Measurements from ENCODE around the gene KRTAP5-5.
"Not testable (repeated sequence)": the region's sequence is repeated elsewhere in the genome, so short reads cannot be mapped to it uniquely, and the experiment has no call there.

The KRTAP5-5 gene

DNA sequence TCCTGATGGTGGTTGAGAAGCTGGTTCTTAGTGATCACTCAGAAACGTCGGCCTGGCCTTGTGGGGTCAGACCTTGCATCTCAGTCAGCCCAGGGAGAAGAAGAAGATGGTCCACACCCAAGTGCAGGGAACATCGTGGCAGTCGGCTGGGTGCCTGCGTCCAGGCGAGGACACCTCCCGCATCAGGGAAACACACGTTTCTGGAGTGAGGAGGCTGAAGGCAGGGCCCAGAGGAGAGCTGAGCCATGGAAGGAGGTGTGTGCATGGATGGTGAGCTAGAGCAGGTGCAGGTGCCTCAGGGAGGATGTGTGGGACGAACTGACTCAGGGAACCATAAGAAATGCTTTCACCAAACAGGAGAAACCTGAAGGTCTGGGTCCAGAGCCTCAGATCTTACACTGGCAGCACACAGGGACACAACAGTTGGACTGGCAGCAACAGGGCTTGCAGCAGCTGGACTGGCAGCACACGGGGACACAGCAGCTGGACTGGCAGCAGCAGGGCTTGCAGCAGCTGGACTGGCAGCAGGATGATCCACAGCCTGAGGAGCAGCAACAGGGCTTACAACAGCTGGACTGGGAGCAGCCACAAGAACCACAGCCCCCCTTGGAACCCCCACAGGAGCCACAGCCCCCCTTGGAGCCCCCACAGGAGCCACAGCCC is 32.1 kb upstream of the KRTAP5-5 start:
- H3K36me3 ChIP-seq (ENCODE audit: insufficient read depth, low read length): no peaks in the 10 kb centered on the region
- H3K4me3 ChIP-seq (ENCODE audit: low read length): no peak overlapping the region
- no peaks in the 10 kb centered on the region for H3K4me1 ChIP-seq (ENCODE audit: control insufficient read depth, insufficient read depth, low read length)
- peaks cover 83% of the 10 kb centered on the region for H3K27me3 ChIP-seq (ENCODE audit: control insufficient read depth, insufficient read depth, low read length)
- no peak overlapping the region for H3K4me2 ChIP-seq (ENCODE audit: low read length)
- H3K9ac ChIP-seq (ENCODE audit: low read depth, low read length): no peak overlapping the region
- no peaks in the 10 kb centered on the region for H3K9me3 ChIP-seq (replicated peaks; ENCODE audit: low read length)

DNA sequence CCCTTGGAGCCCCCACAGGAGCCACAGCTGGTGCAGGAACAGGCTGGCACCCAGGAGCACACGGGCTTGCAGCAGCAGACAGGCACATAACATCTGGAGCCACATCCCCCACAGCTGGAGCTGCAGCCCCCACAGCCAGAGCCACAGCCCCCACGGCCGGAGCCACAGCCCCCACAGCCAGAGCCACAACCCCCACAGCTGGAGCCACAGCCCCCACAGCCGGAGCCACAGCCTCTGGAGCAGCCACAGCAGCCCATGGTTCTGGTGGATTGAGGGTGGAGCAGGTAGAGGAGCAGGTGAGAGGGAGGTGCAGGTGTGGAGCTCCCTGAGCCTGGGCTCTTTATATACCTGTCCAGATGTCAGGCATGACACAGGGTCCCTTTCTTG is 31.6 kb upstream of the KRTAP5-5 start, which contains the start of gene KRTAP5-2:
Gene KRTAP5-2 (minus strand): TSS at position 301 of the 387 bp plus-strand sequence. CDS start 44 bp downstream, at position 257.
- H3K4me3 ChIP-seq (ENCODE audit: low read length): no peak within 1 kb of the TSS
- no peaks in the 10 kb centered on the region for H3K36me3 ChIP-seq (ENCODE audit: insufficient read depth, low read length)
- H3K9ac ChIP-seq (ENCODE audit: low read depth, low read length): no peak within 1 kb of the TSS
- no peaks in the 10 kb centered on the region for H3K9me3 ChIP-seq (replicated peaks; ENCODE audit: low read length)
- no peak within 1 kb of the TSS for H3K4me2 ChIP-seq (ENCODE audit: low read length)
- peaks cover 79% of the 10 kb centered on the region for H3K27me3 ChIP-seq (ENCODE audit: control insufficient read depth, insufficient read depth, low read length)
- no peaks in the 10 kb centered on the region for H3K4me1 ChIP-seq (ENCODE audit: control insufficient read depth, insufficient read depth, low read length)

DNA sequence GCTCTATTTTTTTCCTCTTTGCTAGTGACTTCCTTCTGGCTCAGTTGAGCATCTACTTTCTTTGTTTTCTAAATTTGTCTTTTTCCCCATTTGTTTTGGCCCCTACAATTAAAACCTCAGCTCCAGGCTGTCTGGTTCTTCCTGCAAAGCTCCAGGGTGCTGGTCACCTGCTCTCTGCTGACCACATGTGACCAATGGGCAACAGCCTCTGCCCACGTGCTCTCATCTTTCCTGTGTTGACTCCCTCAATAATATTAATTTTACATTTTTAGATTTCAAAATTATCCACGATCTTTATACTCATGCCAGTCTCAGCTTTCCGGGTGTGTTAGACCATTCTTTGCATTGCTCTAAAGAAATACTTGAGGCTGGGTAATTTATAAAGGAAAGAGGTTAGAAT is 31.2 kb upstream of the KRTAP5-5 start:
- H3K9me3 ChIP-seq (replicated peaks; ENCODE audit: low read length); H3K4me3 ChIP-seq (ENCODE audit: low read length); H3K4me1 ChIP-seq (ENCODE audit: control insufficient read depth, insufficient read depth, low read length); H3K4me2 ChIP-seq (ENCODE audit: low read length); H3K36me3 ChIP-seq (ENCODE audit: insufficient read depth, low read length); H3K9ac ChIP-seq (ENCODE audit: low read depth, low read length): not testable (repeated sequence)
- peaks cover 81% of the 10 kb centered on the region for H3K27me3 ChIP-seq (ENCODE audit: control insufficient read depth, insufficient read depth, low read length)

DNA sequence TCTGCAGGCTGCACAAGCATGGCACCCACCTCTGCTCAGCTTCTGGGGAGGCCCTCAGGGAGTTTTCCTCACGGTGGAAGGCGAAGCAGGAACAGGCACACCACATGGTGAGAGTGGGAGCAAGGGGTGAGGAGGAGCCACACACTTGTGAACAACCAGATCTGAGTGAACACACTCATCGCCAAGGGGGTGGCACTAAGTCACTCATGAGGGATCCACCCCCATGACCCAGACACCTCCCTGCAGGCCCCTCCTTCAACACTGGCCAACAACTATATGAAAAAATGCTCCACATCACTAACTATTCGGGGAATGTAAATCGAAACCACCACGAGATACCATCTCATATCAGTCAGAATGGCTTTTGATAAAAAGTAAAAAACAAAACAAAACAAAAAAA is 30.8 kb upstream of the KRTAP5-5 start:
- no peak overlapping the region for H3K9ac ChIP-seq (ENCODE audit: low read depth, low read length)
- peaks cover 79% of the 10 kb centered on the region for H3K27me3 ChIP-seq (ENCODE audit: control insufficient read depth, insufficient read depth, low read length)
- H3K9me3 ChIP-seq (replicated peaks; ENCODE audit: low read length): no peaks in the 10 kb centered on the region
- H3K36me3 ChIP-seq (ENCODE audit: insufficient read depth, low read length): no peaks in the 10 kb centered on the region
- H3K4me2 ChIP-seq (ENCODE audit: low read length): no peak overlapping the region
- no peaks in the 10 kb centered on the region for H3K4me1 ChIP-seq (ENCODE audit: control insufficient read depth, insufficient read depth, low read length)
- H3K4me3 ChIP-seq (ENCODE audit: low read length): no peak overlapping the region

DNA sequence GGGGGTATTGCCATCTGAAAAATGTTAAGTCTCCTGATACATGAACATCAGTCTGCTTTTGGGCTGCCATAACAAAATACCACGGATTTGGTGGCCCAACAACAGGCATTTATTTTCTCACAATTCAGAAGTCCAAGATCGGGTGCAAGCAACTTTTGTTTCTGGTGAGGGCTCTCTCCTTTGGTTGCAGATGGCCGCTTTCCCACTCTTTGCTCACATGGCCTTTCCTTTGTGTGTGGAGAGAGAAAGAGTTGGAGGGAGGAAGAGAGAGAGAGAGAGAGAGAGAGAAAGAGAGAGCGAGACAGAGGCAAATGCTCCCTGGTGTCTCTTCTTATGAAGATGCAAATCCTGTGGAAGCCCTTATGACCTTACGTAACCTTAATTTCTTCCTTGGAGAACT is 28.9 kb upstream of the KRTAP5-5 start:
- no peak overlapping the region for H3K9ac ChIP-seq (ENCODE audit: low read depth, low read length)
- H3K4me1 ChIP-seq (ENCODE audit: control insufficient read depth, insufficient read depth, low read length): no peaks in the 10 kb centered on the region
- no peak overlapping the region for H3K4me2 ChIP-seq (ENCODE audit: low read length)
- H3K9me3 ChIP-seq (replicated peaks; ENCODE audit: low read length): no peaks in the 10 kb centered on the region
- no peak overlapping the region for H3K4me3 ChIP-seq (ENCODE audit: low read length)
- no peaks in the 10 kb centered on the region for H3K36me3 ChIP-seq (ENCODE audit: insufficient read depth, low read length)
- H3K27me3 ChIP-seq (ENCODE audit: control insufficient read depth, insufficient read depth, low read length): peaks cover 75% of the 10 kb centered on the region

DNA sequence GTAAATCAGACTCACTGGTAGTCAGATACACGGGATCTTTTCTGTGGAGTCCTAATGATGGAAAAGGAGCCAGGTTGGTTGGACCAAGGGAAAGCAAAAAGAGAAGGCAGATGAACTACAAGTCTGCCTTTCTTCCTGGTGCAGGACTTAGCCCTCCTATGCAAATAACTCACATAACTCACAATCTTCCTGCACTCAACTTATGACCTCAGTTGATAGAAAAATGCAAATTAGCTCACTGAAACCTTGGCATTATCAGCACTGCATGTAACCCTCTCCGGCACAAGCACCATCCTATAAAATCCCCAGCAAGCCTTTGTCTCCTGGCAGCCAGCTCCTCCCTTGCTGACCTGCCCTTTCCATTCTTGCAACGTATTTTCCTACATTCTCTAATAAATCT is 27.9 kb upstream of the KRTAP5-5 start:
- not testable (repeated sequence) for H3K4me2 ChIP-seq (ENCODE audit: low read length); H3K9me3 ChIP-seq (replicated peaks; ENCODE audit: low read length); H3K36me3 ChIP-seq (ENCODE audit: insufficient read depth, low read length); H3K9ac ChIP-seq (ENCODE audit: low read depth, low read length); H3K4me1 ChIP-seq (ENCODE audit: control insufficient read depth, insufficient read depth, low read length); H3K4me3 ChIP-seq (ENCODE audit: low read length)
- H3K27me3 ChIP-seq (ENCODE audit: control insufficient read depth, insufficient read depth, low read length): peaks cover 76% of the 10 kb centered on the region

DNA sequence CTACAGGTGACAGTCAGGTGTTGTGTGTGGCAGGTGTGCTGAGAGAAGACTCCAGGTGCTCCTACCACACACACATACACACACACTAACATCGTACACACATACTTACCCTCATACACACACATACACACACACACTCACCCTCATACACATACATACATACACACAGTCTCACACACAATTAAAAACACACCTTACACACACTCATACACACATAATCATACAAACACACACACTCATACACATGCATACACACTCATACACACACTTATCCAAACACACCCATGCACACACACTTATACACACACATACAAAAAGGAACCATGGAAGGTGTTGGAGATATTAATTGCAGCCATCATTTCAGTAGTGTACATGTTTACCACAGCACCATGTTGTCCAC is 25.9 kb upstream of the KRTAP5-5 start:
- no peak overlapping the region for H3K4me2 ChIP-seq (ENCODE audit: low read length)
- H3K9me3 ChIP-seq (replicated peaks; ENCODE audit: low read length): no peaks in the 10 kb centered on the region
- H3K36me3 ChIP-seq (ENCODE audit: insufficient read depth, low read length): no peaks in the 10 kb centered on the region
- no peak overlapping the region for H3K9ac ChIP-seq (ENCODE audit: low read depth, low read length)
- no peak overlapping the region for H3K4me3 ChIP-seq (ENCODE audit: low read length)
- peaks cover 78% of the 10 kb centered on the region for H3K27me3 ChIP-seq (ENCODE audit: control insufficient read depth, insufficient read depth, low read length)
- H3K4me1 ChIP-seq (ENCODE audit: control insufficient read depth, insufficient read depth, low read length): no peaks in the 10 kb centered on the region

DNA sequence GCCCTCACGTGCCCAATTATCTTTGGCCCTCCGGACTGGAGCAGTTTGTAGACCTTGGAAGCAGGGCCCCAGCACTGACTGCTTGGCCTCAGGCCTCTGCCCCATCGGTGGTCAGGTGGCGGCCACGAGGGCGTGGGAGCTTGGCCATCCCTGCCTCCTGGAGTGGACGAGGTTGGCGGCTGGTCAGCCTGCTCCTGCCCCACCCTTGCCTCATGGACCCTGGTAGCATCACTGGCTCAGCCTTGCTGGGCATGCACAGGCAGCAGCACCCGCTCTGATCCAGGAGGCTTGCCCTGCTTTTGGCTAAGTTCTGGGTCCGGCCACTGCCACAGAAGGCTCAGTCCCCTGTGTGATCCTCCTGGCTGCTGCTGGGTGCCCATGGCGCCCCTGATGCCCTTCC is 25.4 kb upstream of the KRTAP5-5 start:
- Histone ChIP-seq H3K4me3 (ENCODE audit: low read length) (no peak overlapping the region), H3K4me2 (ENCODE audit: low read length) (no peak overlapping the region), H3K9ac (ENCODE audit: low read depth, low read length) (no peak overlapping the region)

DNA sequence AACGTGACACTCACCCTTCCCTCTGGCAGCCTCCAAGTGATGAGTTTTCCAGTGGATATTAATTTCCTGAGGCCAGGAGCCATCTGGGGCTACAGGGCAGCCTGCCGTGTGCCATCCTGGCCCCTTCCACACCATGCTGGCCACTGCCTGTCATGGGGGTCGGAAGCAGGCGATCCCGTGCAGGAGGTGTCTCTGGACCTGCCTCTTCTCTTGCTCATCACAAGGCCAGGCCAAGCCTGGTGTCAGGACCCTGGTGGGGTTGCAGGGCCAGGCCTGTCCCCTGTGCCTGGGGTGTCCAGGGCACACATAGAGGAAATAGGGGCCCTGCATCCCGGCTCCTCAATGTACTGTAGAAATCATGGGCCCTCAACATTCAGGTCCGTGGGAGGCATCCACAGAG is 24.9 kb upstream of the KRTAP5-5 start:
- no peaks in the 10 kb centered on the region for H3K4me1 ChIP-seq (ENCODE audit: control insufficient read depth, insufficient read depth, low read length)
- no peak overlapping the region for H3K9ac ChIP-seq (ENCODE audit: low read depth, low read length)
- H3K9me3 ChIP-seq (replicated peaks; ENCODE audit: low read length): no peaks in the 10 kb centered on the region
- H3K4me3 ChIP-seq (ENCODE audit: low read length): no peak overlapping the region
- H3K36me3 ChIP-seq (ENCODE audit: insufficient read depth, low read length): no peaks in the 10 kb centered on the region
- peaks cover 68% of the 10 kb centered on the region for H3K27me3 ChIP-seq (ENCODE audit: control insufficient read depth, insufficient read depth, low read length)
- H3K4me2 ChIP-seq (ENCODE audit: low read length): no peak overlapping the region

More for the DNA sequence above, 25.4 kb upstream of the KRTAP5-5 start:
- no peaks in the 10 kb centered on the region for H3K9me3 ChIP-seq (replicated peaks; ENCODE audit: low read length)
- peaks cover 73% of the 10 kb centered on the region for H3K27me3 ChIP-seq (ENCODE audit: control insufficient read depth, insufficient read depth, low read length)
- H3K36me3 ChIP-seq (ENCODE audit: insufficient read depth, low read length): no peaks in the 10 kb centered on the region
- H3K4me1 ChIP-seq (ENCODE audit: control insufficient read depth, insufficient read depth, low read length): no peaks in the 10 kb centered on the region

DNA sequence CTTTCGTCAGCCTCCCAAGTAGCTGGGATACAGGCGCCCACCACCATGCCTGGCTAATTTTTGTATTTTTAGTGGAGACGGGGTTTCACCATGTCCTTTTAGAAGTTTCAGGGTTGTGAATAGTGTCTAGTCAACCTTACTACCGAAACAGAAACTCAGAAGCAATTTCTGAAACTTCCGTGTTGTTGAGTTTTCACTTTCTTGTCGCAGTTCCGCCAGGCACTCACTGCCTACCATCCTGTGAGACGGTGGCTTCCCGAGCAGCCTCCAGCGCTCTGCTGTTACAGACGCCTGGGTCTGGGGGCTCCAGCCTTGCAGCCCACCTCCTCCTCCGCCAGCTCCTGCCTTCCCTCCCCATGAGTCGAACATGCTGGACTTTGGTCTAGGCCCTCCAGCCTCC is 23.7 kb upstream of the KRTAP5-5 start:
- not testable (repeated sequence) for H3K4me3 ChIP-seq (ENCODE audit: low read length); H3K36me3 ChIP-seq (ENCODE audit: insufficient read depth, low read length); H3K9ac ChIP-seq (ENCODE audit: low read depth, low read length); H3K9me3 ChIP-seq (replicated peaks; ENCODE audit: low read length); H3K4me1 ChIP-seq (ENCODE audit: control insufficient read depth, insufficient read depth, low read length); H3K4me2 ChIP-seq (ENCODE audit: low read length)
- peaks cover 57% of the 10 kb centered on the region for H3K27me3 ChIP-seq (ENCODE audit: control insufficient read depth, insufficient read depth, low read length)

DNA sequence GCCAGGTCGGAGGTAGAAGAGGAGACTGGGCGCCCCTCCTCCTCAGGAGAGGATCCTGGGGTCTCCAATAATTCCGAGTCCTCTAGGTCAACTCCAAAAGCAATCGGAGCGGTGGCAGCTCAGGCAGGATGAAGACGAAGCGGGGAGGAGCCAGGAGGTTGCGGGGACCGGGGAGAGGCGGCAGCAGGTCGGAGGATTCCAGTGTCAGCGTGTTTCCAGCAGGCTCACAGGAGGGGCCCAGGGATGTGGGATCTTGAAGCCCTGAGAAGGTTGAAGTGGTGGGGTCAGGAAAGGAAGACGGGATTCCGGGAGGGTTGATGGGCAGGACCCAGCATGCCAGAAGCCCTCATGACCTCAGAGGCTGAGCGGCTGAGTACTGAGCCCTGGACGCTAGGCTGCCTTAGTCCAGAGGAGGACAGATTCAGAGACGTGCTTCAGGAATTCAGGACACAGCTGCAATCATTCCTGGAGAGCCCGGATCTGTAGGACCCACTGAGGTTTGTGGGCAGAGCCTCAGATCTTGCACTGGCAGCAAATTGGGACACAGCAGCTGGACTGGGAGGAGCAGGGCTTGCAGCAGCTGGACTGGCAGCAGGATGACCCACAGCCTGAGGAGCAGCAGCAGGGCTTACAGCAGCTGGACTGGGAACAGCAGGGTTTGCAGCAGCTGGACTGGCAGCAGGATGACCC is 22.3 kb upstream of the KRTAP5-5 start:
- peaks cover 47% of the 10 kb centered on the region for H3K27me3 ChIP-seq (ENCODE audit: control insufficient read depth, insufficient read depth, low read length)
- H3K4me1 ChIP-seq (ENCODE audit: control insufficient read depth, insufficient read depth, low read length); H3K4me2 ChIP-seq (ENCODE audit: low read length); H3K36me3 ChIP-seq (ENCODE audit: insufficient read depth, low read length); H3K4me3 ChIP-seq (ENCODE audit: low read length); H3K9ac ChIP-seq (ENCODE audit: low read depth, low read length); H3K9me3 ChIP-seq (replicated peaks; ENCODE audit: low read length): not testable (repeated sequence)

DNA sequence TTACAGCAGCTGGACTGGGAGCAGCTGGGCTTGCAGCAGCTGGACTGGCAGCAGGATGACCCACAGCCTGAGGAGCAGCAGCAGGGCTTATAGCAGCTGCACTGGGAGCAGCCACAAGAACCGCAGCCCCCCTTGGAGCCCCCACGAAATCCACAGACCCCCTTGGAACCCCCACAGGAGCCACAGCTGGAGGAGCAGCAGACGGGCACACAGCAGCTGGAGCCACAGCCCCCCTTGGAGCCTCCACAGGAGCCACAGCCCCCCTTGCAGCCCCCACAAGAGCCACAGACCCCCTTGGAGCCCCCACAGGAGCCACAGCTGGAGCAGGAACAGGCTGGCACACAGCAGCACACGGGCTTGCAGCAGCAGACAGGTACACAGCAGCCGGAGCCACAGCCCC is 21.7 kb upstream of the KRTAP5-5 start:
- H3K36me3 ChIP-seq (ENCODE audit: insufficient read depth, low read length); H3K9me3 ChIP-seq (replicated peaks; ENCODE audit: low read length); H3K9ac ChIP-seq (ENCODE audit: low read depth, low read length); H3K4me3 ChIP-seq (ENCODE audit: low read length); H3K4me1 ChIP-seq (ENCODE audit: control insufficient read depth, insufficient read depth, low read length); H3K4me2 ChIP-seq (ENCODE audit: low read length): not testable (repeated sequence)
- H3K27me3 ChIP-seq (ENCODE audit: control insufficient read depth, insufficient read depth, low read length): peaks cover 44% of the 10 kb centered on the region
